ENCODE data around the gene SLC38A3.

Gene SLC38A3

GRCh38 chr3:50173685-50174516 is 31.2 kb upstream of the SLC38A3 start:
- CTCF ChIA-PET: interaction anchor here (0.9 kb wide), 1 partner anchor 53 kb away, joined by 3 read pairs; no protein-coding TSS in a partner anchor

GRCh38 chr3:50174517-50174895 is 30.6 kb upstream of the SLC38A3 start:
- DNase-seq: no peak
- no peaks in the 10 kb centered on the region for H3K27me3 Mint-ChIP-seq
- H3K36me3 Mint-ChIP-seq: no peaks in the 10 kb centered on the region
- no peak overlapping the region for H3K27ac Mint-ChIP-seq
- H3K4me3 Mint-ChIP-seq: no peak overlapping the region
- CTCF ChIA-PET: interaction anchor here (0.9 kb wide), 1 partner anchor 54 kb away, joined by 3 read pairs; no protein-coding TSS in a partner anchor
- H3K9me3 Mint-ChIP-seq: no peaks in the 10 kb centered on the region
- peaks cover 2% of the 10 kb centered on the region for H3K4me1 Mint-ChIP-seq

More at GRCh38 chr3:50173685-50174516, 31.2 kb upstream of the SLC38A3 start:
- no peaks in the 10 kb centered on the region for H3K27me3 Mint-ChIP-seq
- H3K4me3 Mint-ChIP-seq: no peak overlapping the region
- peaks cover 2% of the 10 kb centered on the region for H3K4me1 Mint-ChIP-seq
- H3K9me3 Mint-ChIP-seq: no peaks in the 10 kb centered on the region
- no peak overlapping the region for H3K27ac Mint-ChIP-seq
- H3K36me3 Mint-ChIP-seq: no peaks in the 10 kb centered on the region
- DNase-seq: no peak

- peaks cover 2% of the 10 kb centered on the region for H3K4me1 Mint-ChIP-seq
- no peak overlapping the region for H3K27ac Mint-ChIP-seq
- no peaks in the 10 kb centered on the region for H3K27me3 Mint-ChIP-seq
- CTCF ChIA-PET: interaction anchor here (0.9 kb wide), 1 partner anchor 55 kb away, joined by 3 read pairs; no protein-coding TSS in a partner anchor
- no peak overlapping the region for H3K4me3 Mint-ChIP-seq
- H3K36me3 Mint-ChIP-seq: no peaks in the 10 kb centered on the region
- DNase-seq: no peak
- H3K9me3 Mint-ChIP-seq: no peaks in the 10 kb centered on the region
Observed at GRCh38 chr3:50174947-50175524, 30.0 kb upstream of the SLC38A3 start.

- CTCF ChIA-PET: no interaction called here
- Mint-ChIP-seq H3K9me3 (no peaks in the 10 kb centered on the region), H3K4me1 (peaks cover 2% of the 10 kb centered on the region), H3K4me3 (no peak overlapping the region), H3K36me3 (no peaks in the 10 kb centered on the region), H3K27ac (no peak overlapping the region), H3K27me3 (no peaks in the 10 kb centered on the region)
- DNase-seq: no peak
Observed at GRCh38 chr3:50177346-50177745, 27.7 kb upstream of the SLC38A3 start.

GRCh38 chr3:50179710-50180109 is 25.4 kb upstream of the SLC38A3 start:
- Mint-ChIP-seq H3K9me3 (no peaks in the 10 kb centered on the region), H3K27ac (no peak overlapping the region), H3K27me3 (peaks cover 7% of the 10 kb centered on the region), H3K36me3 (no peaks in the 10 kb centered on the region), H3K4me3 (no peak overlapping the region), H3K4me1 (no peaks in the 10 kb centered on the region)
- no peak for DNase-seq
- CTCF ChIA-PET: interaction anchor here (1.0 to 1.7 kb wide), 3 partner anchors 9 to 57 kb away, joined by 3 read pairs; no protein-coding TSS in a partner anchor

- Mint-ChIP-seq H3K27ac (no peak overlapping the region), H3K4me3 (no peak overlapping the region)
- CTCF ChIA-PET: interaction anchor here (0.6 to 1.7 kb wide), 8 partner anchors 10 to 194 kb away, joined by 3 to 4 read pairs (median 3); partner anchors contain the start of gene GNAT1
Observed at GRCh38 chr3:50181985-50182384, 23.1 kb upstream of the SLC38A3 start.

GRCh38 chr3:50182533-50183099 is 22.5 kb upstream of the SLC38A3 start:
- CTCF ChIA-PET: interaction anchor here (1.3 to 2.0 kb wide), 5 partner anchors 9 to 62 kb away, joined by 3 to 6 read pairs (median 4); partner anchors contain the start of gene GNAT1
- H3K27me3 Mint-ChIP-seq: peaks cover 7% of the 10 kb centered on the region
- no peaks in the 10 kb centered on the region for H3K36me3 Mint-ChIP-seq
- H3K9me3 Mint-ChIP-seq: no peaks in the 10 kb centered on the region
- H3K4me3 Mint-ChIP-seq: no peak overlapping the region
- H3K27ac Mint-ChIP-seq: no peak overlapping the region
- DNase-seq: no peak
- no peaks in the 10 kb centered on the region for H3K4me1 Mint-ChIP-seq

More at GRCh38 chr3:50181985-50182384, 23.1 kb upstream of the SLC38A3 start:
- Mint-ChIP-seq H3K36me3 (no peaks in the 10 kb centered on the region), H3K9me3 (no peaks in the 10 kb centered on the region), H3K4me1 (no peaks in the 10 kb centered on the region), H3K27me3 (peaks cover 7% of the 10 kb centered on the region)
- DNase-seq: no peak

GRCh38 chr3:50183755-50184154 is 21.3 kb upstream of the SLC38A3 start:
- Mint-ChIP-seq H3K4me1 (no peaks in the 10 kb centered on the region), H3K4me3 (no peak overlapping the region), H3K9me3 (no peaks in the 10 kb centered on the region), H3K36me3 (no peaks in the 10 kb centered on the region), H3K27me3 (peaks cover 7% of the 10 kb centered on the region), H3K27ac (no peak overlapping the region)
- DNase-seq: no peak
- CTCF ChIA-PET: interaction anchor here (2.0 kb wide), 1 partner anchor 11 kb away, joined by 6 read pairs; no protein-coding TSS in a partner anchor

GRCh38 chr3:50184242-50184978 is 20.7 kb upstream of the SLC38A3 start:
- CTCF ChIA-PET: interaction anchor here (2.0 kb wide), 1 partner anchor 11 kb away, joined by 6 read pairs; no protein-coding TSS in a partner anchor
- H3K36me3 Mint-ChIP-seq: no peaks in the 10 kb centered on the region
- peaks cover 10% of the 10 kb centered on the region for H3K27me3 Mint-ChIP-seq
- no peak for DNase-seq
- no peak overlapping the region for H3K4me3 Mint-ChIP-seq
- H3K9me3 Mint-ChIP-seq: no peaks in the 10 kb centered on the region
- H3K27ac Mint-ChIP-seq: no peak overlapping the region
- H3K4me1 Mint-ChIP-seq: no peaks in the 10 kb centered on the region

GRCh38 chr3:50185230-50185629 is 19.8 kb upstream of the SLC38A3 start:
- Mint-ChIP-seq H3K9me3 (no peaks in the 10 kb centered on the region), H3K4me3 (no peak overlapping the region), H3K4me1 (no peaks in the 10 kb centered on the region), H3K27me3 (peaks cover 15% of the 10 kb centered on the region), H3K36me3 (no peaks in the 10 kb centered on the region), H3K27ac (no peak overlapping the region)
- CTCF ChIA-PET: no interaction called here
- no peak for DNase-seq

- Mint-ChIP-seq H3K27ac (no peak overlapping the region), H3K9me3 (no peaks in the 10 kb centered on the region), H3K27me3 (peaks cover 18% of the 10 kb centered on the region), H3K4me3 (no peak overlapping the region), H3K4me1 (no peaks in the 10 kb centered on the region), H3K36me3 (no peaks in the 10 kb centered on the region)
- no peak for DNase-seq
- CTCF ChIA-PET: no interaction called here
Observed at GRCh38 chr3:50186096-50186495, 19.0 kb upstream of the SLC38A3 start.

- CTCF ChIA-PET: interaction anchor here (3.4 kb wide), 1 partner anchor 66 kb away, joined by 30 read pairs; no protein-coding TSS in a partner anchor
- H3K9me3 Mint-ChIP-seq: no peaks in the 10 kb centered on the region
- peaks cover 33% of the 10 kb centered on the region for H3K27me3 Mint-ChIP-seq
- H3K4me3 Mint-ChIP-seq: no peak overlapping the region
- no peak for DNase-seq
- peaks cover 2% of the 10 kb centered on the region for H3K4me1 Mint-ChIP-seq
- H3K36me3 Mint-ChIP-seq: no peaks in the 10 kb centered on the region
- no peak overlapping the region for H3K27ac Mint-ChIP-seq
Observed at GRCh38 chr3:50187750-50188149, 17.3 kb upstream of the SLC38A3 start.

GRCh38 chr3:50189274-50189673 is 15.8 kb upstream of the SLC38A3 start:
- peaks cover 7% of the 10 kb centered on the region for H3K4me1 Mint-ChIP-seq
- H3K4me3 Mint-ChIP-seq: no peak overlapping the region
- H3K27ac Mint-ChIP-seq: no peak overlapping the region
- CTCF ChIA-PET: interaction anchor here (1.2 to 3.4 kb wide), 4 partner anchors 10 to 68 kb away, joined by 3 to 30 read pairs (median 4); no protein-coding TSS in a partner anchor
- peaks cover 40% of the 10 kb centered on the region for H3K27me3 Mint-ChIP-seq
- peak; percentile 69 for DNase-seq
- H3K9me3 Mint-ChIP-seq: no peaks in the 10 kb centered on the region
- no peaks in the 10 kb centered on the region for H3K36me3 Mint-ChIP-seq

Data from activated naive CD4-positive, alpha-beta T cell treated with anti-CD3 and anti-CD28 coated beads, Interleukin-2, amount 10 ng/mL, durations not matched to agents 7 days and 5 days (primary cell).